ENCODE data around the gene CENPB.
A peak's percentile ranks its signal among the peaks of the same experiment; 100 is the strongest.

Gene CENPB

DNA sequence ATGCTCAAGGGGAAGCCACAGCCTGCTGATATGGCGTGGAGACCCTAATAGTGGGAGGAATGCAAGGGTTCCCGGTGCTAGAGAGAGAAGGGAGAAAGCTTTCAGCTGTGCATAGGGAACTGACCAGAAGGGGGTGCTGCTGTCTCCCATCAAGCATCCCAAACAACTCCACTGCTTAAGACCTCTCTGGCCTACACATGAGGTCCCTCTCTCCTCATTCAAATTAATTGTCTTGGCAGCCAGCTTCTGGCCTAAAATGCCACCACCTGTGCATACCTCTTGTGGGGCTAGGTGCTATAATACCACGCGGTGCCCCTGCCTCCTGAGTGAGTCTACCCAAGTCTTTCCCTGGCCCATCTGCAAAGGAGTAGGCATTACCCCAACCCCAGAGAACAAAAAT lies 33.4 kb downstream of the CENPB start:
- no peak for DNase-seq (ENCODE audit: extremely low read depth, low read depth)
- peak; percentile 83 for TF ChIP-seq CTCF (IDR thresholded peaks at IDR 0.05; ENCODE audit: low read depth, low read length, missing control alignments)
- H3K4me3 ChIP-seq (replicated peaks; ENCODE audit: low read depth, low read length), result no peak overlapping the region

DNA sequence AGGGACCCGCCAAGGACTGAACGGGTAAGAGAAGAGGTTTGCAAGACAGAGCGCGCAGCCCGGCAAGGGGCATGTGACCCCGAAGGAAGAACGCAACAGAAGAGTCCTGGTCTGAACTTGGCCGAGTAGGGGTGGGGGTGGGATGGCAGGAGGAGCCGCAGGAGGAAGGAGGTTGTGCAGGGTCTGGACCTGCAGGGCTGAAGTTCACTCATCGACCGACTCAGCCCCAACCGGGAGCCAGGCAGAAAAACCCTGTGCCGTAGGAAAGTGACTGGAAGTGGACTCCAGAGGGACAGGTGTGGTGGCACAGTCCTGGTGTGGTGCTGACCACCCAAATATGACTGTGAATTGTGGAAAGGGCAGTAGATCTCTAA lies 34.2 kb downstream of the CENPB start:
- no peak for TF ChIP-seq CTCF (IDR thresholded peaks at IDR 0.05; ENCODE audit: low read depth, low read length, missing control alignments)
- no peak overlapping the region for H3K4me3 ChIP-seq (replicated peaks; ENCODE audit: low read depth, low read length)
- DNase-seq (ENCODE audit: extremely low read depth, low read depth), result no peak

- no peak for DNase-seq (ENCODE audit: extremely low read depth, low read depth)
- TF ChIP-seq CTCF (IDR thresholded peaks at IDR 0.05; ENCODE audit: low read depth, low read length, missing control alignments), result no peak
- no peak overlapping the region for H3K4me3 ChIP-seq (replicated peaks; ENCODE audit: low read depth, low read length)
These were observed 34.7 kb downstream of the CENPB start for GRCh38 chr20:3751675-3752385.

GRCh38 chr20:3751305-3751674 lies 35.2 kb downstream of the CENPB start:
- no peak for DNase-seq (ENCODE audit: extremely low read depth, low read depth)
- H3K4me3 ChIP-seq (replicated peaks; ENCODE audit: low read depth, low read length), result no peak overlapping the region
- no peak for TF ChIP-seq CTCF (IDR thresholded peaks at IDR 0.05; ENCODE audit: low read depth, low read length, missing control alignments)

- DNase-seq (ENCODE audit: extremely low read depth, low read depth), result no peak
- peak; percentile 52 for TF ChIP-seq CTCF (IDR thresholded peaks at IDR 0.05; ENCODE audit: low read depth, low read length, missing control alignments)
- H3K4me3 ChIP-seq (replicated peaks; ENCODE audit: low read depth, low read length), result no peak overlapping the region
These were observed 36.6 kb downstream of the CENPB start for GRCh38 chr20:3749689-3750531.

DNA sequence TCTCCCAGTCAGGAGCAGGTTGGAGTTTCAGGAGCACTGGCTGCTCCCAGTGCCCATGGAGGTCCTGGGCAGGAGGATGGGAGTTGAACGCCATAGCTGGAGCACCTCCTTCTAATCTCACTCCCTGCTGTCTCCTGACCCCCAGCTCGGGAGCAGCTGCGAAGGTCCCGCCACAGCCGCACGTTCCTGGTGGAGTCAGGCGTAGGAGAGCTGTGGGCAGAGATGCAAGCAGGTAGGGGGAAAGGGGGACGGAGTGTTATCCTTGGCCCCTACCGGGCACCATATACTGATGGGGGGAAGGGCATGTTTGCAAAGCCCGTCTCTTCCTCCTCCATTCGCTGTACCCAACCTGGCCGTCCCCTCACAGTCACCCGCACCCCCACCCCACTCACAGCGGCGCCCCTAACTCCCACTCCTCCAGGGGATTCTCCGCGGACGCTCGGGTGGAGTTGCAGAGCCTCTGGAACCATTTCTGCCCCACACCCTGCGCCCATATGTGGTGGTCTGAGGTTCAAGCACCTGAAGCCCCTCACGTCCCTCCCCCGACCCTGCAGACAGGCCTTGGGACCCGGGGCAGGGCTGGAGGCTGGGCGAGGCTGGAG lies 37.4 kb downstream of the CENPB start:
- TF ChIP-seq CTCF (IDR thresholded peaks at IDR 0.05; ENCODE audit: low read depth, low read length, missing control alignments), result no peak
- H3K4me3 ChIP-seq (replicated peaks; ENCODE audit: low read depth, low read length), result no peak overlapping the region
- DNase-seq (ENCODE audit: extremely low read depth, low read depth), result no peak
